Hypothalamus (tissue), 51 donors: ENCODE data around the gene SLC25A22.

ENCODE experiments used
- DNase-seq, 51 donors: peaks; one replicate each; lab custom pipeline; 2025; lab: John Stamatoyannopoulos, UW

SLC25A22 gene

GRCh38 chr11:808427-809286 is 10.6 kb upstream of the SLC25A22 start:
- peak in 5 of 51 donors; percentile 69 to 88 (median 77) for DNase-seq

- DNase-seq = no peak
Measured at GRCh38 chr11:804599-804964, 6.5 kb upstream of the SLC25A22 start.

GRCh38 chr11:803770-804598 is 5.9 kb upstream of the SLC25A22 start:
- DNase-seq = no peak

GRCh38 chr11:803467-803742 is 5.3 kb upstream of the SLC25A22 start:
- DNase-seq = no peak

GRCh38 chr11:802693-803466 is 4.8 kb upstream of the SLC25A22 start:
- DNase-seq = no peak

- no peak for DNase-seq
Measured at GRCh38 chr11:802018-802617, 4.0 kb upstream of the SLC25A22 start.

GRCh38 chr11:801097-801780 is 3.2 kb upstream of the SLC25A22 start:
- DNase-seq = no peak

- no peak for DNase-seq
Measured at GRCh38 chr11:800473-800872, 2.4 kb upstream of the SLC25A22 start.

GRCh38 chr11:799641-800316 is 1.7 kb upstream of the SLC25A22 start:
- no peak for DNase-seq

GRCh38 chr11:797296-798092 is 587 bp downstream of the SLC25A22 start:
- DNase-seq = peak in 43 of 51 donors; percentile 27 to 89 (median 72)

GRCh38 chr11:796565-797295 is 1.4 kb downstream of the SLC25A22 start:
- no peak for DNase-seq

- DNase-seq = peak in 38 of 51 donors; percentile 26 to 76 (median 51)
Measured at GRCh38 chr11:795634-796564, 2.2 kb downstream of the SLC25A22 start.

GRCh38 chr11:794766-795633 is 3.1 kb downstream of the SLC25A22 start:
- peak in 9 of 51 donors; percentile 7 to 73 (median 26) for DNase-seq

GRCh38 chr11:794013-794765 is 3.9 kb downstream of the SLC25A22 start:
- no peak for DNase-seq

GRCh38 chr11:793556-793955 is 4.5 kb downstream of the SLC25A22 start:
- DNase-seq = no peak
